Measurements from ENCODE around the gene PTP4A2. TPM values are rescaled to one million over a fixed set of nuclear protein-coding genes. Genes with fewer than 3 reads are reported as not detected.
"Not testable (repeated sequence)": the region's sequence is repeated elsewhere in the genome, so short reads cannot be mapped to it uniquely, and the experiment has no call there.

Gene PTP4A2
- total and polyA plus RNA-seq, 7 donors = 145 to 327 (median 228) TPM

DNA sequence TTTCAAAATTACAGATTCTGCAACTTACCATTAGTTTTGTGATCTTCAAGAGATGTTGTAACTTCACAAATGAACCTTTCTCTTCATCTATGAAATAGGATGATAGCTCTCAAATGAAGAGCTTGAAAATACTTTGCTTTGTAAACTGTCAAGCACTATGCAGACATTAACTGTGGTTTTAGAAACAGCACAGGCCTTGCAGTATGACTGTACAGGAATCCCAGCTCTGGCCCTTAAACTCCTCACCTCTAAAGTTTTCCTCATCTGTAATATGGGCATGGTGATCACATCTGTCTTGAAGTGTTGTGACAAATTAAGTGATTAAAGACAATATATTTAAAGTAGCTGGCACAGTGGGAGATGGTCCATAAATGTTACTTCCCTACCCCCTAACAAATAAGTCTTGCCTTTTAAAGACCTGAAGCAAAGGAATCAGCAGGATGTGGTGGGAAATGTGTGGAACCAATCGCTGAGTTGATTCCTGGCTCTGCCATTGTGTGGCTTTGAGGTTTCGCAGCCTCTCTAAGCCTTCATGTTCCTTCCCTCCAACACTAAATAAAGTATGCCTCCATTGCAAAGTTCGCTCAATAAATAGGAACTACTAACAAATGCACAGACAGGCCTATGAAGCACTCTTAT lies 5.5 kb upstream of the PTP4A2 start:
- Histone ChIP-seq H3K9me3 (no peaks in the 10 kb centered on the region), H3K4me1 (peaks cover 0 to 40% (median 32%) of the 10 kb centered on the region in 4 donors), H3K27me3 (no peaks in the 10 kb centered on the region), H3K36me3 (no peaks in the 10 kb centered on the region), H3K27ac (peak overlapping the region; percentile 96 to 99 (median 98)), H3K4me3 (peak overlapping the region in 2 of 4 donors; percentile 55 to 56)
- TF ChIP-seq, protein P1, sequence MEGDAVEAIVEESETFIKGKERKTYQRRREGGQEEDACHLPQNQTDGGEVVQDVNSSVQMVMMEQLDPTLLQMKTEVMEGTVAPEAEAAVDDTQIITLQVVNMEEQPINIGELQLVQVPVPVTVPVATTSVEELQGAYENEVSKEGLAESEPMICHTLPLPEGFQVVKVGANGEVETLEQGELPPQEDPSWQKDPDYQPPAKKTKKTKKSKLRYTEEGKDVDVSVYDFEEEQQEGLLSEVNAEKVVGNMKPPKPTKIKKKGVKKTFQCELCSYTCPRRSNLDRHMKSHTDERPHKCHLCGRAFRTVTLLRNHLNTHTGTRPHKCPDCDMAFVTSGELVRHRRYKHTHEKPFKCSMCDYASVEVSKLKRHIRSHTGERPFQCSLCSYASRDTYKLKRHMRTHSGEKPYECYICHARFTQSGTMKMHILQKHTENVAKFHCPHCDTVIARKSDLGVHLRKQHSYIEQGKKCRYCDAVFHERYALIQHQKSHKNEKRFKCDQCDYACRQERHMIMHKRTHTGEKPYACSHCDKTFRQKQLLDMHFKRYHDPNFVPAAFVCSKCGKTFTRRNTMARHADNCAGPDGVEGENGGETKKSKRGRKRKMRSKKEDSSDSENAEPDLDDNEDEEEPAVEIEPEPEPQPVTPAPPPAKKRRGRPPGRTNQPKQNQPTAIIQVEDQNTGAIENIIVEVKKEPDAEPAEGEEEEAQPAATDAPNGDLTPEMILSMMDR (IDR thresholded peaks at IDR 0.05) = no peak
- intact Hi-C loops (cut with DNase I) = no loop called here
- 36 to 75% methylated on average over 3 of the region's 3 CpGs for WGBS, 2 donors
- no peak for DNase-seq

DNA sequence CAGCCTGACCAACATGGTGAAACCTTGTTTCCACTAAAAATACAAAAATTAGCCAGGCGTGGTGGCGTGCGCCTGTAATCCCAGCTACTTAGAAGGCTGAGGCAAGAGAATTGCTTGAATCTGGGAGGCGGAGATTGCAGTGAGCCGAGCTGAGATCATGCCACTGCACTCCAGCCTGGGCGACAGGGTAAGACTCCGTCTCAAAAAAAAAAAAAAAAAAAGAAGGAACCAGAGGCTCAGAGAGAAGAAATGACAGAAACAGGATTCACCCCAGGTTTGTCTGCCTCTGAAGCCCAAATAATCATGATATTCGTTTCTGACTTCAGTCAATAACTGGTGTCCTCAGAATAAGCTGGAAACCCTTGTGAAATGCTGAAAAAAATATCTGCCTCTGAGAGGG lies 3.9 kb upstream of the PTP4A2 start:
- H3K27ac ChIP-seq = peak overlapping the region; percentile 96 to 99 (median 98)
- WGBS, 2 donors = 79 to 89% methylated on average over 8 of the region's 8 CpGs

DNA sequence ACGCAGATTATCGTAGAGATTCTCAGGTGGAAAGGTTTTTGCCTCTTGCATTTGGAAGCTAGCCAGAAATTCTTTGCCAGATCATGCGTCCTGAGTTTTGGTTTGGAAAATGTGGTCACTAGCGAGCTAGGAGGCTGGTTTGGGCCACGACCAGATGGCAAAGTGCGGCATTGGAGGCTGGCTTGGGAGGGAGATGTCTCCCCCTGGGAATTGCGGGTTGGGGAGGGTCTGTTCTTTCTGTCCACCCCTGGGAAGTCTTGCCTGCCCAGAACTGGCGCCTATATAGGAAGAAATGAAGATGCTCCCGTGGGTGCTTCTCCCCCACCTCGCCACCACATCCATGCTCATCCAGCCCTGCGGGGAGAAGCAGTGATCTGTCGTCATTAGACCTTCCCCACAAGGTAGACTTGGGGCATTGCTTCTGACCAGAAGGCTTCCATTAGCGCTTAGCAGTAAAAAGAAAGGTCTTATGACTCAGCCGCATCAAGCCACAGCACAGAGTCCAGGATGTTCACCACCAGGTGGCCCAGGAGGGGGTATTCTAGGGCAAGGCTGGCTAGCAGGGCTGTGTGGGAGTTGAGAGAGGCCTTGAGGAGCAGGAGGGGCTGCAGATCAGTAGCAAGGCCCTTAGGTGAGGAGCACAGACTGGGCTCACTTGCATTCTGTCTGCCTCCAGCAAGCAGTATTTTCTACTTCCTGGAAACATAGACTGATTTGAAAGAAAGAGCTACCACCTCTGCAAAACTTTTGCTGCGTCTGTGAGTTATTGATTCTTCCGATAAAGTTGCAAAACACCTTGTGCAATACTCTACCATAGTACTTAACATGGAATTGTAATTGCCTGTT lies 1.5 kb upstream of the PTP4A2 start:
- Histone ChIP-seq H3K4me1 (peaks cover 0 to 58% (median 49%) of the 10 kb centered on the region in 4 donors), H3K27me3 (no peaks in the 10 kb centered on the region), H3K4me3 (no peak overlapping the region), H3K36me3 (no peaks in the 10 kb centered on the region), H3K27ac (peak overlapping the region; percentile 95 to 97 (median 96)), H3K9me3 (no peaks in the 10 kb centered on the region)
- WGBS, 2 donors = 58 to 63% methylated on average over 16 of the region's 16 CpGs
- TF ChIP-seq, protein P1 (IDR thresholded peaks at IDR 0.05) = peak in 2 of 4 experiments; percentile 17 to 32
- TF ChIP-seq EP300 (IDR thresholded peaks at IDR 0.05) (no peak), POLR2A (IDR thresholded peaks at IDR 0.05) (no peak), POLR2AphosphoS5 (IDR thresholded peaks at IDR 0.05) (peak in 1 of 4 donors; percentile 14)
- intact Hi-C loops (cut with DNase I) = loop anchor here (5.0 to 10.0 kb wide), 2 partner anchors 73 to 295 kb away; partner anchors contain the start of genes KHDRBS1 and PEF1
- DNase-seq = no peak

More for the DNA sequence above, 3.9 kb upstream of the PTP4A2 start:
- DNase-seq; H3K4me3 ChIP-seq; H3K27me3 ChIP-seq; H3K9me3 ChIP-seq; H3K36me3 ChIP-seq; intact Hi-C loops (cut with DNase I): not testable (repeated sequence)
- H3K4me1 ChIP-seq = peaks cover 0 to 42% (median 34%) of the 10 kb centered on the region in 4 donors

DNA sequence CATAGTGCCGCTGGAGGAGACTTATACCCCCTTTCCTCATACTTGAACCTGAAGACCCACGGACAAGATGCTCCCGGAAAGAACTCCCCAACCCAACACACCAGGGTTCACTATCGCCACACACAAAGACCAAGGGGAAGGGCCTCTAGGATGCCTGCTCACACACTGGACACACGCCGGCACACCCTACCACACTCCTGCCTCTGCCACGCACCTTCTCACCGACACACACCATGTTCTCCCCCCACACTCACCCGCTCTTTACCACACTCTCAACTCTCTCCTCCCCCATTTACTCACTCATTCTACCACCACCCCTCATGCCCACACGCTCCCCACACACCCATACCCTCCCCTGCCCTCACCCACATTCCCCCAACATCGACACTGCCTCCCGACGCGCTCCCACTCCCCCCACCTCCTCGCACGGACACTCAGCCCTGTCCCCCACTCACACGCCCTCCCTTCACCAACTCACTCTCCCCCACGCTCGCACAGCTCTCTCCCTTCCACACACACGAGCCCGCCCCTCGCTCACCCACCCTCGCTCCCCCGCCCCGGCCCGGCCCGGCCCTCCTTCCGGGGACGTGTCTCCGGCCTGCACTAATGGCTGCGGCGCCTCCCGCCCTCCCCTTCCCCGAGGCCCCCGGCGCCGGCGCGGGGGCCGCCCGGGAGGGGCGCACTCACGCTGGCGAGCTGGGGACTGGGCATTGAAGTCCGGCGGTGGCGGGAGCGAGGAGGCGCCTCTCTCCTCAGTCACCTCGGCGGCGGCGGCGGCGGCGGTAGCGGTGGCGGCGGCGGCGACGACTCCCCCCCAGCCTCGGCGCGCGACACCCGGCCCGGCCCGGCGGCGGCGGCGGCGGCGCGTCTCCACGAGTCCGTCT lies 626 bp downstream of the PTP4A2 start:
- Histone ChIP-seq H3K4me3 (peak overlapping the region; percentile 74 to 90 (median 80)), H3K27ac (peak overlapping the region; percentile 95 to 97 (median 96)), H3K27me3 (no peaks in the 10 kb centered on the region), H3K4me1 (peaks cover 0 to 62% (median 52%) of the 10 kb centered on the region in 4 donors), H3K9me3 (no peaks in the 10 kb centered on the region), H3K36me3 (no peaks in the 10 kb centered on the region)
- intact Hi-C loops (cut with DNase I) = loop anchor here (2.0 to 10.0 kb wide), 3 partner anchors 23 to 293 kb away; partner anchors contain the start of genes KHDRBS1 and PEF1
- peak in 3 of 4 donors; percentile 13 to 35 (median 21) for TF ChIP-seq POLR2AphosphoS5 (IDR thresholded peaks at IDR 0.05)
- TF ChIP-seq POLR2A (IDR thresholded peaks at IDR 0.05) = no peak
- 1% methylated on average over 78 of the region's 78 CpGs for WGBS, 2 donors
- DNase-seq = peak; percentile 92

DNA sequence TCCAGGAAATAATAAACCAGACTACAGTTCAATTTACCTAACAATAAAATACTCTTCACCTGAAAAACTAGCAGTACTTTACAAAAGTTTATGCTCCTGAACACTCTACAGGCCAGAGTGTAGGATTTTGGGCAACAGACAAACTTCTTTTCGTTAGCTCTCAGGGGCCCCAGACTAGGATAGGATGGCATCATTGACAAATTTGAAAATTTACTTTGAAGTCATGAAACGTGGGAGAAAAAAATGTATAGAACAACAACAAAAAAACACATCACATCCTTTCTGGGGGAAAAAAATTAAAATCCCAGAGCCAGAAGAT lies 1.2 kb downstream of the PTP4A2 start:
- TF ChIP-seq EP300 (IDR thresholded peaks at IDR 0.05) (no peak), POLR2A (IDR thresholded peaks at IDR 0.05) (no peak), POLR2AphosphoS5 (IDR thresholded peaks at IDR 0.05) (no peak)
- TF ChIP-seq, protein P1 (IDR thresholded peaks at IDR 0.05) = no peak
- no peaks in the 10 kb centered on the region for H3K27me3 ChIP-seq
- H3K9me3 ChIP-seq = no peaks in the 10 kb centered on the region
- H3K27ac ChIP-seq = peak overlapping the region; percentile 95 to 97 (median 96)
- no peaks in the 10 kb centered on the region for H3K36me3 ChIP-seq
- DNase-seq = no peak
- peak overlapping the region; percentile 74 to 90 (median 80) for H3K4me3 ChIP-seq
- WGBS, 2 donors = 1% methylated on average over 2 of the region's 2 CpGs
- H3K4me1 ChIP-seq = peaks cover 0 to 68% (median 58%) of the 10 kb centered on the region in 4 donors
- intact Hi-C loops (cut with DNase I) = loop anchor here (2.0 to 10.0 kb wide), 3 partner anchors 24 to 292 kb away; partner anchors contain the start of genes KHDRBS1 and PEF1

Measured in sigmoid colon (tissue), 7 donors.